HEK293T (cell line): Measurements from ENCODE around the gene ABHD12.

Experiments used
- CTCF ChIA-PET: fragments of 350-600 bp; formaldehyde crosslinking; extraction: SDS; loops from one replicate; lab custom pipeline; 2021; ENCODE audit warnings: antibody characterized with exemption, inconsistent platforms; lab: Yijun Ruan, JAX
- POLR2A ChIA-PET: fragments of 350-600 bp; formaldehyde crosslinking; extraction: SDS; loops from one replicate; lab custom pipeline; 2020; ENCODE audit warnings: antibody characterized with exemption, inconsistent platforms; lab: Yijun Ruan, JAX
- DNase-seq: peaks from one replicate; pipeline ENCODE4 v3.0.0; 2012; ENCODE audit warnings: mixed read lengths; ENCODE audit errors: extremely low spot score
- ARNT ChIP-seq: fragments of 450-650 bp; IDR thresholded peaks from 2 replicates; pipeline ENCODE4 v1.6.1; 2017; ENCODE audit warnings: mild to moderate bottlenecking
- BHLHE40 ChIP-seq: fragments of 450-650 bp; IDR thresholded peaks from 2 replicates; pipeline ENCODE4 v1.6.1; 2016; ENCODE audit warnings: mild to moderate bottlenecking, moderate library complexity, borderline replicate concordance
- CTBP1 ChIP-seq: fragments of 450-650 bp; IDR thresholded peaks from 2 replicates; pipeline ENCODE4 v1.6.1; 2016; ENCODE audit warnings: borderline replicate concordance
- ELF4 ChIP-seq: fragments of 450-650 bp; IDR thresholded peaks from 2 replicates; pipeline ENCODE4 v1.6.1; 2017; ENCODE audit warnings: antibody characterized with exemption
- FOXA1 ChIP-seq: fragments of 450-650 bp; IDR thresholded peaks from 2 replicates; pipeline ENCODE4 v1.6.1; 2016; ENCODE audit warnings: mild to moderate bottlenecking
- FOXK2 ChIP-seq: fragments of 450-650 bp; IDR thresholded peaks from 2 replicates; pipeline ENCODE4 v1.6.1; 2016; ENCODE audit warnings: mild to moderate bottlenecking
- FOXM1 ChIP-seq: fragments of 450-650 bp; IDR thresholded peaks from 2 replicates; pipeline ENCODE4 v1.6.1; 2017; ENCODE audit warnings: mild to moderate bottlenecking, borderline replicate concordance
- HDGF ChIP-seq: fragments of 450-650 bp; IDR thresholded peaks from 2 replicates; pipeline ENCODE4 v1.6.1; 2017; ENCODE audit warnings: antibody characterized with exemption, borderline replicate concordance
- L3MBTL2 ChIP-seq: fragments of 450-650 bp; conservative IDR thresholded peaks from 2 replicates; pipeline ENCODE4 v1.6.1; 2016; ENCODE audit warnings: mild to moderate bottlenecking
- LEF1 ChIP-seq: fragments of 450-650 bp; IDR thresholded peaks from 2 replicates; pipeline ENCODE4 v1.6.1; 2017; ENCODE audit warnings: mild to moderate bottlenecking, borderline replicate concordance
- NFRKB ChIP-seq: fragments of 450-650 bp; IDR thresholded peaks from 2 replicates; pipeline ENCODE4 v1.6.1; 2016; ENCODE audit warnings: mild to moderate bottlenecking, moderate library complexity
- SP1 ChIP-seq: fragments of 450-650 bp; IDR thresholded peaks from 2 replicates; pipeline ENCODE4 v1.6.1; 2017
- SUZ12 ChIP-seq: fragments of 450-650 bp; IDR thresholded peaks from 2 replicates; pipeline ENCODE4 v1.6.1; 2016; ENCODE audit warnings: mild to moderate bottlenecking
- TARDBP ChIP-seq: fragments of 450-650 bp; IDR thresholded peaks from 2 replicates; pipeline ENCODE4 v1.6.1; 2016
- ZNF384 ChIP-seq: fragments of 450-650 bp; IDR thresholded peaks from 2 replicates; pipeline ENCODE4 v1.6.1; 2016
- TF ChIP-seq, protein P1 (sequence below): fragments of 450-650 bp; IDR thresholded peaks from 2 replicates; pipeline ENCODE4 v1.6.1; 2016

ABHD12 gene

DNA sequence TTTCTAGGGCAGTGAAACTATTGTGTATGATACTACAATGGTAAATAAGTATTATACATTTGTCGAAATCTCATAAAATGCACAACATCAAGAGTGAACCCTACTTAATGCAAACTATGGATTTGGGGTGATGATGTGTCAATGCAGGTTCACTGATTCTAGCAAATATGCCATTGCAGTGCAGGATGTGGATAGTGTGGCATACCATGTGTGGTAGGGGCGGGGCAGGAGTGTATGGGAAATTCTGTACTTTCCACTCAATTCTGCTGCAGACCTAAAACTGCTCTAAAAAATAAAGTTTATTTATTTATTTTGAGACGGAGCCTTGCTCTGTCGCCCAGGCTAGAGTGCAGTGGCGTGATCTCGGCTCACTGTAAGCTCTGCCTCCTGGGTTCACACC lies 44.3 kb downstream of the ABHD12 start:
- TF ChIP-seq SUZ12: no peak
- TF ChIP-seq NFRKB: no peak
- no peak for TF ChIP-seq CTBP1
- TF ChIP-seq BHLHE40: no peak
- no peak for TF ChIP-seq HDGF
- TF ChIP-seq ZNF384: no peak
- TF ChIP-seq ARNT: no peak
- TF ChIP-seq LEF1: no peak
- TF ChIP-seq, protein P1, sequence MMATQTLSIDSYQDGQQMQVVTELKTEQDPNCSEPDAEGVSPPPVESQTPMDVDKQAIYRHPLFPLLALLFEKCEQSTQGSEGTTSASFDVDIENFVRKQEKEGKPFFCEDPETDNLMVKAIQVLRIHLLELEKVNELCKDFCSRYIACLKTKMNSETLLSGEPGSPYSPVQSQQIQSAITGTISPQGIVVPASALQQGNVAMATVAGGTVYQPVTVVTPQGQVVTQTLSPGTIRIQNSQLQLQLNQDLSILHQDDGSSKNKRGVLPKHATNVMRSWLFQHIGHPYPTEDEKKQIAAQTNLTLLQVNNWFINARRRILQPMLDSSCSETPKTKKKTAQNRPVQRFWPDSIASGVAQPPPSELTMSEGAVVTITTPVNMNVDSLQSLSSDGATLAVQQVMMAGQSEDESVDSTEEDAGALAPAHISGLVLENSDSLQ: no peak
- ChIA-PET CTCF (no interaction called here), POLR2A (no interaction called here)
- no peak for DNase-seq

DNA sequence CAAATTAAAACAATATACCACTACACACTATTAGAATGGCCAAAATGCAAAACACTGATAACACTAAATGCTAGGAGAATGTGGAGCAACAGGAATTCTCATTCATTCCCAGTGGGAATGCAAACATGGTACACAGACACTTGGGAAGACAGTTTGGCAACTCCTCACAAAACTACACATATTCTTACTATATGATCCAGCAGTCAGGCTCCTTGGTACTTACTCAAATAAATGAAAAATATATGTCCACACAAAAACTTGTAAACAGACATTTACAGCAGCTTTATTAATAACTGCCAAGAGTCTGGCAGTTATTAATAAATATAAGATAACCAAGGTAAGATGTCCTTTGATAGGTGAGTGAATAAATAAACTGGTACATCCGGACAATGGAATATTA lies 44.9 kb downstream of the ABHD12 start:
- TF ChIP-seq ZNF384 (no peak), FOXM1 (no peak), LEF1 (no peak), ELF4 (no peak), SUZ12 (no peak), HDGF (no peak), FOXA1 (no peak)
- TF ChIP-seq, protein P1: no peak
- ChIA-PET POLR2A (no interaction called here), CTCF (no interaction called here)
- no peak for DNase-seq

DNA sequence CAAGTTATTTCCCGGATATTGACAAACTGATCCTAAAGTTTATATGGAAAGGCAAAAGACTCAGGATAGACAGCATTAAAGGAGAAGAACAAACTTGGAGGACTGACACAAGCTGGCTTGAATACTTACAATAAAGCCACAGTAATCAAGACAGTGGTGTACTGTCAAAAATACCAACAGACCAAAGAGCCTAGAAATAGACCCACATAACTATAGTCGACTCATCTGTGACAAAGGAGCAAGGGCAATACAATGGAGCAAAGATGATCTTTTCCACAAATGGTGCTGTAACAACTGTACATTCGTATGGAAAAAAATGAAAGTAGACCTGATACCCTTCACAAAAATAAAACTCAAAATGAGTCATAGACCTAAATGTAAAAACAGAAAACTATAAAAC lies 46.0 kb downstream of the ABHD12 start:
- ChIA-PET CTCF (no interaction called here), POLR2A (no interaction called here)
- no peak for TF ChIP-seq FOXA1
- TF ChIP-seq FOXK2: no peak
- no peak for TF ChIP-seq TARDBP
- no peak for TF ChIP-seq BHLHE40
- no peak for TF ChIP-seq ARNT
- no peak for TF ChIP-seq L3MBTL2
- no peak for TF ChIP-seq NFRKB
- TF ChIP-seq ELF4: no peak
- DNase-seq: no peak

DNA sequence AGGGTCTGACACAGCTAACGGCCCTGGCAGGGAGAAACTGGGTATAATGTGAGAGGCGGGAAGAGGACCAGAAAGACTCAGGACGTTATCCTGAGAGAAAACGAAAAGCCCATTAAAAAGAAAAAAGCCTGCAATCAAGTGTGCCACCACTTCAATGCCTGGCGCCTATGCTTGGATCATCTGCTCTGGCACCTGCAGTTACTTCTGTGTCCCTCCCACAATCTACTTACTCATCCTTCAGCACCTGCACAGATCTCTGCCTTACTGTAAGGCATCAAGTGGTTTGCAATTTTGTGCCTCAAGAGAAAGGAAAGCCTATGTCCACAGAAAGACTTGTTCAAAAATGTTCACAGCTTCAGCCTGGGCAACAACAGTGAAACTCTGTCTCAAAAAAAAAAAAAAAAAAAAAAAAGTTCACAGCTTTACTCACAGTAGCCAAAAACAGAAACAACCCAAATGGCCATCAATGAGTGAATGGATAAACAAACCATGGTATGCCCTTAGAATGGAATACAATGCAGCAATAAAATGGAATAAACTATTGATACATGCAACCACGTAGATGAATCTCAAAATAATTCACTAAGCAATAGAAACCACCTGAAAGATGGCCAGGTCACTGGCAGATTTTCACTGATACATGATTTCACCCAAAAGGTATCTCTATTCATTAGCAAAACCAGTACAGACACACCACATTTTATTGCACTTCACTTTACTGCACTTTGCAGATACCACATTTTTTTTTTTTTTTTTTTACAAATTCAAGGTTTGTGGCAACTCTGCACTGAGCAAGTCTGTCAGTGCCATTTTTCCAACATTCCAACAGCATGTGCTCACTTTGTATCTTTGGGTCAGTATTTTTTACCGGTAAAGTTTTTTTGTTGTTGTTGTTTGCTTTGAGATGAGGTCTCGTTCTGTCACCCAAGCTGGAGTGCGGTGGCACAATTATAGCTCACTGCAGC lies 48.6 kb downstream of the ABHD12 start:
- TF ChIP-seq ZNF384 (peak; percentile 52; the same call in 1 of the 2 replicates), CTBP1 (no peak)
- ChIA-PET CTCF (interaction anchor here (0.6 kb wide), 1 partner anchor 13 kb away, joined by 4 read pairs; no protein-coding TSS in a partner anchor), POLR2A (no interaction called here)
- DNase-seq: no peak

DNA sequence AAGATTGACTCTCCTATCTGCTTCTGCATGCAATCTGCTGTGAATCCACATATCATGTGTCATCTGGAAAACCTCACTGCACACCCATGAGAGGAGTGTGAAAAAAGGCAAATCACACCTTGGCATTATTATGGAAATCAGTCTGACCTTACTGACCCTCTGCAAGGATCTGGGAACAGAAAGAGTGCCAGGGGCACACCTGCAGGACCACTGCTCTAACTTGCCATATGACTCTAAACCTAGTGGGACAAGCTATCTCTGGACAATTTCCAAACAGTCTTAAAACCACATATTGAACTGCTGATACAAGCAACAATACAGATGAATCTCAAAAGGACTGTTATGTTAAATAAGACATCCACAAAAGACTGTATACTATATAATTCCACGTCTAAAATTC lies 50.3 kb downstream of the ABHD12 start:
- CTCF ChIA-PET: no interaction called here
- POLR2A ChIA-PET: no interaction called here
- TF ChIP-seq TARDBP (no peak), NFRKB (no peak), CTBP1 (no peak), HDGF (no peak), ZNF384 (no peak), FOXA1 (no peak), BHLHE40 (no peak), ARNT (no peak), LEF1 (no peak), FOXK2 (no peak), ELF4 (no peak), SP1 (no peak), SUZ12 (no peak), FOXM1 (no peak), L3MBTL2 (no peak)
- TF ChIP-seq, protein P1: no peak
- DNase-seq: no peak

DNA sequence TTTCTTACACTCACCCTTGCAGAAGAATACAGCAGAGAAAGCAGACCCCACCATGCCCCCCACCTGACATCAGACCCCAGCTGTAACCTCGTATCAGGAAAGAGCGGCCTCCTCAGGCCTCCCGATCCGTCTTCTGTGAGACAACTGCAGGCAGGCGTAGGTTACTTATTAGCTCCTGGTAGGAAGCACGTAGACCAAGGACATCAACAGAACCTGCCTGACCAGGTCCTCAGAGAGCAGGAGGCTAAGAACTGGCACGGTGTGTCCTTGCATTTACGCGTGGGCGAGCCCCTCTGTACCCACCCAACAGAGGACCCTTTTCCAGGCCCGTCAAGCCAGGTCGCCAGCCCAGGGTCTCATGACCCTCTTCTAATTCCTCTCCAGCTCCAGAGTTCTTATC lies 51.0 kb downstream of the ABHD12 start:
- no peak for DNase-seq
- POLR2A ChIA-PET: no interaction called here
- CTCF ChIA-PET: no interaction called here
- no peak for TF ChIP-seq ARNT
- TF ChIP-seq LEF1: no peak
- no peak for TF ChIP-seq HDGF
- TF ChIP-seq FOXM1: no peak
